NB4 (cell line): ENCODE results near the gene ERCC3.

ENCODE experiments used
- MYC ChIP-seq: IDR thresholded peaks from 2 replicates; pipeline ENCODE4 v1.6.1; 2011; ENCODE audit warnings: low read depth, low read length
- POLR2A ChIP-seq: IDR thresholded peaks from 2 replicates; pipeline ENCODE4 v1.6.1; 2011; ENCODE audit warnings: mild to moderate bottlenecking; ENCODE audit not compliant: insufficient read length; ENCODE audit errors: extremely low read depth
- TF ChIP-seq, protein P1 (sequence below): IDR thresholded peaks from one replicate; pipeline ENCODE4 v1.5.1; 2012; ENCODE audit warnings: low read depth, low read length

DNA sequence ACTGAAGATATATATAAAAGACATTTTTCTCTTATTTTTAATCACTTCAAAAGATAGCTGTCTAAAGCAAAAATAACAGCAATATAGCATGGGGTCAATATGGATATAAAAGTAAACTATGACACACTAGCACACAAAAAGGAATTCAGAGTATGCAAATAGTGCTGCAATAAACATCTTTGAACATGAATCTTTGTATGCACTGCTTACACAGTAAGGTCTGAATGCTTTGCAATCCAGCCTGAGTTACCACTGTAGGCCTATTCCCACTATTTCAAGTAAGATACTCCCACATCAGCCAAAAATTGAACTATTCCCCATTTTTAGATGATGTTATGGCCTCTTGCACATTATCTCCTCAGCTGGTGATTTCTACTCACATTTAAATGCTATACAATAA is 27.4 kb upstream of the ERCC3 start:
- TF ChIP-seq, protein P1, sequence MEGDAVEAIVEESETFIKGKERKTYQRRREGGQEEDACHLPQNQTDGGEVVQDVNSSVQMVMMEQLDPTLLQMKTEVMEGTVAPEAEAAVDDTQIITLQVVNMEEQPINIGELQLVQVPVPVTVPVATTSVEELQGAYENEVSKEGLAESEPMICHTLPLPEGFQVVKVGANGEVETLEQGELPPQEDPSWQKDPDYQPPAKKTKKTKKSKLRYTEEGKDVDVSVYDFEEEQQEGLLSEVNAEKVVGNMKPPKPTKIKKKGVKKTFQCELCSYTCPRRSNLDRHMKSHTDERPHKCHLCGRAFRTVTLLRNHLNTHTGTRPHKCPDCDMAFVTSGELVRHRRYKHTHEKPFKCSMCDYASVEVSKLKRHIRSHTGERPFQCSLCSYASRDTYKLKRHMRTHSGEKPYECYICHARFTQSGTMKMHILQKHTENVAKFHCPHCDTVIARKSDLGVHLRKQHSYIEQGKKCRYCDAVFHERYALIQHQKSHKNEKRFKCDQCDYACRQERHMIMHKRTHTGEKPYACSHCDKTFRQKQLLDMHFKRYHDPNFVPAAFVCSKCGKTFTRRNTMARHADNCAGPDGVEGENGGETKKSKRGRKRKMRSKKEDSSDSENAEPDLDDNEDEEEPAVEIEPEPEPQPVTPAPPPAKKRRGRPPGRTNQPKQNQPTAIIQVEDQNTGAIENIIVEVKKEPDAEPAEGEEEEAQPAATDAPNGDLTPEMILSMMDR: no peak
- TF ChIP-seq POLR2A: no peak
- TF ChIP-seq MYC: no peak
